A549 (cell line): ENCODE measurements around the gene MCM5.

ENCODE experiments used
- JUN ChIP-seq, 2 experiments: fragments of >200 bp; sonication (Bioruptor Twin); formaldehyde crosslinking; IDR thresholded peaks; 2 replicates in 1 of 2; 3 replicates in 1 of 2; pipeline ENCODE4 v1.6.1; 2016 to 2017
- POLR2A ChIP-seq: IDR thresholded peaks from 2 replicates; pipeline ENCODE4 v1.6.1; 2012; ENCODE audit warnings: mild to moderate bottlenecking, low read length
- SMC3 ChIP-seq: fragments of >200 bp; sonication (Bioruptor Twin); formaldehyde crosslinking; IDR thresholded peaks from 3 replicates; pipeline ENCODE4 v1.6.1; 2018; ENCODE audit warnings: inconsistent platforms
- TF ChIP-seq, protein P1 (sequence below): fragments of >200 bp; sonication (Bioruptor Twin); formaldehyde crosslinking; IDR thresholded peaks from 3 replicates; pipeline ENCODE4 v1.5.1; 2016
- TF ChIP-seq, protein P2 (sequence below): IDR thresholded peaks from 2 replicates; pipeline ENCODE4 v1.6.1; 2012

DNA sequence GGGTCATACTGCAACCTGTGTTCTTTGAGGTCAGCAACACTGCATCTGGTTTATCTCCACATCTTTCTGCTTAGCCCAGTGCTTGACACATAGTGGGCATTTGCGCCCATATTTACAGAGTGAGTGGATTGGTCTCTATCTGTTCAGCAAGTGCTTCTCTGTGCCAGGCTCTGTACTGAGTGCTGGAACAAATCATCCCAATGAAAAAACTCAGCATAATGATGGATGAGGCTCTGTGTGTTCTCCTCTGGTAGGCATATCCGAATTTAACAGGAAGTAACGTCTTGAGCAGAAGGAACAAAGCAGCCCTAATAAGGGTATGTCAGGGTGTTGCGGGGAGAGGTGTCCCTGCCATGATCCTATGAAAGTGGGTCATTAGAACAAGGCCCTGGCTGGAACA lies 46.0 kb downstream of the MCM5 start:
- TF ChIP-seq, protein P1, sequence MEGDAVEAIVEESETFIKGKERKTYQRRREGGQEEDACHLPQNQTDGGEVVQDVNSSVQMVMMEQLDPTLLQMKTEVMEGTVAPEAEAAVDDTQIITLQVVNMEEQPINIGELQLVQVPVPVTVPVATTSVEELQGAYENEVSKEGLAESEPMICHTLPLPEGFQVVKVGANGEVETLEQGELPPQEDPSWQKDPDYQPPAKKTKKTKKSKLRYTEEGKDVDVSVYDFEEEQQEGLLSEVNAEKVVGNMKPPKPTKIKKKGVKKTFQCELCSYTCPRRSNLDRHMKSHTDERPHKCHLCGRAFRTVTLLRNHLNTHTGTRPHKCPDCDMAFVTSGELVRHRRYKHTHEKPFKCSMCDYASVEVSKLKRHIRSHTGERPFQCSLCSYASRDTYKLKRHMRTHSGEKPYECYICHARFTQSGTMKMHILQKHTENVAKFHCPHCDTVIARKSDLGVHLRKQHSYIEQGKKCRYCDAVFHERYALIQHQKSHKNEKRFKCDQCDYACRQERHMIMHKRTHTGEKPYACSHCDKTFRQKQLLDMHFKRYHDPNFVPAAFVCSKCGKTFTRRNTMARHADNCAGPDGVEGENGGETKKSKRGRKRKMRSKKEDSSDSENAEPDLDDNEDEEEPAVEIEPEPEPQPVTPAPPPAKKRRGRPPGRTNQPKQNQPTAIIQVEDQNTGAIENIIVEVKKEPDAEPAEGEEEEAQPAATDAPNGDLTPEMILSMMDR: no peak
- TF ChIP-seq POLR2A (no peak), JUN (IDR thresholded peaks at IDR 0.05) (no peak), SMC3 (no peak)
- TF ChIP-seq, protein P2, sequence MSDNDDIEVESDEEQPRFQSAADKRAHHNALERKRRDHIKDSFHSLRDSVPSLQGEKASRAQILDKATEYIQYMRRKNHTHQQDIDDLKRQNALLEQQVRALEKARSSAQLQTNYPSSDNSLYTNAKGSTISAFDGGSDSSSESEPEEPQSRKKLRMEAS: no peak
